T-helper 9 cell (primary cell): ENCODE measurements around the gene RBM44.
"Not testable (repeated sequence)": the region's sequence is repeated elsewhere in the genome, so short reads cannot be mapped to it uniquely, and the experiment has no call there.

Source experiments
- DNase-seq: peaks from one replicate; pipeline ENCODE4 v3.0.0-alpha.2; 2020

The RBM44 gene

DNA sequence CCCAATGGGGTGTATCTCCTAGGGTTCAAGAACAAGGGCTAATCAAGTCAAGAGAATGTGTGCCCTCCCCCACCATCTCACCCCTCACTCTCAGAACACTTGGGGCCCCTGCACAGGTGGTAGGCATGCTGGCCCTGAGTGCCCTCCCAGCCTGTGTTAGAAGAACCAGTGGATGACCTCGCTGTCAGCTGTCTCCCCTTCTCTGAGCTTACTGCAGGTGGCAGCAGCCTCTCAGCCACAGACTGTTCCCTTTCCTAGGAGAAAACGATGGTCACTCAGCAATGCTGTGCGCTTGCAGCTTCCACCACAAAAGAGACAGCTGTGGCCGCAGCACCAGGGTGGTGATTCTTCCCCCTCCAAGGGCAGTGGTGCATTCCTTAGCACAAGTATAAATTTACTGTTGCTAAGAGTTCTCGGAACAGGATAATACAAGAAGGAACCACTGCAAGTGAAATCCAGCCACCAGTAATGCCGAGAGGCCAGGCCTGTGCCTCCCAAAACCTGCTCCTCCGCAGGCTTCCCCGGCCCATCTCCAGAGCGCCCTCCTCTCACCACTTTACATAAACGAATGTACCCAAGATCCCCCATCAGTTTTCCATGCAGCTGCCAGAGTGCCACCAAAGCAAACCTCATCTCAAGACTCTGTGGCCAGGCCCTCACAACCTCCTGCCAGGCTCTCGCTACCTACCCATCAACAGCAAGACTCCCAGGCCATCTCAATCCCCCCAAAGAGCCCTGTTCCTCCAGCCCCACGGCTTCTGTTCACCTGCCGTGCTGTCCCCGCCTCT is 59.9 kb downstream of the RBM44 start:
- no peak for DNase-seq

DNA sequence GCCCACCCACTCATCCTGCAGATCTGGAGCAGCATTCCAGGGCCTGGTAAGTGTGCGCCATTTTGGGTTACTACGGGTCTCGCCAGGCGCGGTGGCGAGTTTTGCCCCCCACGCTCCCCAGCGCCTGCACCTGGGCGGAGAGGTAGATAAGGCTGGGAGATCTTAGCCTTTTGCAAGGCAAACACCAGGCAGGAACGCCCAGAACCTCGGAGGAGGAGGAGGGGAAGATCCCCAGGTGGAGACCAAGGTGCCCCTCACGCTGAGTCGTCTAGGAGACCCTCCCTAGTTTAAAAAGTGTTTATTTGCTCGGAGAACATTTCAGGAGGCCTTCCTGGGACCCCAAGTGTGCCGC is 60.5 kb downstream of the RBM44 start:
- no peak for DNase-seq

DNA sequence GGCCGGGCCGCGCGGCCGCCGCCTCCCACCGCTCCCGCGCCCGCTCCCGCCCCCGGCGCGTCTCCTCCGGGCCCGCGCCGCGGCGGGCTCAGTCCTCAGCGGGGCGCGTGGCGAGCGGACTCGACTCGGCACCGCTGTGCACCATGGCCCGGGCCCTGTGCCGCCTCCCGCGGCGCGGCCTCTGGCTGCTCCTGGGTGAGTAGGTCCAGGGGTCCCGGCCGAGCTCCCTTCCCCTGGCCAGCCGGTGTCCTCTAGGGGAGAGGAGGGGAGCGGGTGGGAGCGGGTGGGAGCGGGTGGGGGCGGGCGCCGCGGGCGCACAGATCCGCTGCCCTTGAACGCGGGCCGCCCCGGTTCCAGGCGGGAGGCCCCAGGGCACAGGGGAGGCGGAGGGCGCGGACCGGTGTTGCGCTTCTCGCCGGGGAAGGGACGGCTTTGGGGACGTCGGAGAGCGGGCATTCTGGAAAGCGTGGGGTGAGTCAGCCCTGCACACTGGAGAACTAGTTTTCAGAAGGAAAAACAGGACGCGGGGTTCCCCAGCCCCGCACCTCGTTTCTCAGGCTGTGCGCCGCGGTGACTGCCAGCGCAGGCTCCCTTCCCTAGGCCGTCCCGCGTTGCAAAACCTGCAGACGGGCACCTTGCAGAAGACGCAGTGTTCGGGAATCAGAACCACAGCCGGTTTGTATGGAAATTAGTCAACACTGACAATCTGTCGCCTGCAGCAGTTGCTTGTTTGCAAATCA is 61.1 kb downstream of the RBM44 start, which contains the start of gene RAMP1:
TSS of gene RAMP1 (plus strand) at position 91 of the 740 bp plus-strand sequence. CDS start at position 144, 53 bp downstream.
- no peak for DNase-seq

DNA sequence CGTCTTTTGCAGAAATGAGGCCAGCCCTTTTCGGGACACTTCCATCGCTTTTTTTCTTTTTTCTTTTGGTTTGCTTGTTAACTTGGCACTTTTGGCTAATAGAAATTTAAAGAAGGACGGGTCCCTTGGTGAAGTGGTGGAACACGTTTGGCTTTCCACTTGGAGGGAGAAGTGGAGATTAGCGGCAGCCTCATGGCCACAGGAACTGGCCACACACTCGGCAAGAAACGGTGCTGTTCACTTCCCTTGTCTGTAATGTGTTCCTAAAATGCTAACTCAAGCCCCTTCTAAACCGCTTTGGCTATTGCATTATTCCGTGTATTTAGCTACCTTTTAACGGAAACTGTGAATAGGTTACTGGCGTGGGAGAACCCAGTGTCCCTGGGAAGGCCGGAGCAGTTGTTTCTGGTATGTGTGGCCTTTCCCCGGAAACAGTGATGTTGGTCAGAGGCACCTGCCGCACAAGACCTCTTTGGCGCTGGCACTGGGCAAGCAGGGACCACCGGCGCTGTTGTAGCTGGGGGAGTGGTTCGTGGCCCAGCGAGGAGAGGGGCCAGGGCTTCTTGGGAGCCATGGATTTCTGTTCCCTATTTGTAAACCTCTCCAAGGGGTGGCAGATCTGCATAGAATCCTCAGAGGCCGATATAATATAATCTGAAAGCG is 61.8 kb downstream of the RBM44 start:
- DNase-seq: no peak

DNA sequence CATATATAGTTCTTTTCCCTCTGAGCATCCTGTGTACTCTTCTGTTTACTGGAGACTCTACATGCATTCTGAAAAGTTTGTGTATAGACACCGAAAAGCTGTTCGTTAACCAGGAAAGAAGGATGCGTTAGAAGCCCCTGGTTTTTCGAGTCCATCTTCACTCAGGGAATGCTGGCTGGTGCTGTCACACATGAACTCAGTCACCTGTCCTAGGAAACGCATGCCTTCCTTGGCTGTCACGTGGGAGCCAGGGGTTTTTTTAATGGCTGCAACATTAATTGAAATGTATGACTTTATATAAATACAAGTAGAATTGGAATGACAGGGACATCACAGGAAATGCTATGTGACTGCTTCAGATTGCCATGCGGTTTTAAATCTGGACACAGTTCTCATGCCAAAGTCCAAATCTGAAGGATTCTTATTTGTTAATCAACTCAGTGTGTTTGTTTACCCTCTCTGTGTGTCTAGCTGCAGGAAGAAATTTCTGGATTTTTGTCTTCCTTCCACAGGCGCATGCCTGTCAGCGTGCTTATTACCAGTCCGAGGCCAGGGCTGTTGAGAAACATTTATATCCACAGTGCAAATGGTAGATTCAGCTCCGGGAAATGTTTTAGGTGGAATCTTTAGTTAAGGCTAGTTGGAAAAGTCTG is 63.4 kb downstream of the RBM44 start:
- no peak for DNase-seq

DNA sequence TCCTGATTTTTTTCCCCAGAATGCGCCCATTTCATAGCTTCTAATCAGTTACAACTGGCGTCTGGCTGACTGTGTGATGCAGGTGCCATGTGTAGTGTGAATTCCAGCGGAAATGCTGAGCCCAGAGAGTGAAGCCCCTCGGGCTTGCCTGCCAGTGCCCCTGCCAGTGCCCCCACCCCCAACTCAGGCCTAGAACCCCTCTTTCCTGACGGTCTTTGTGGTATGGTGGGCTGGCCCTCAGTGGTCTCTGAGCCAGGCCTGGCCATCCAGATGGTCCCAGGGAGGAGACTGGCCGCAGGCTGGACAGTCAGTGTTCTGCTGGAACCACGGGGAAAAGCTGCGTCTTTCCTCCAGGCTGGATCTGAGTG is 63.9 kb downstream of the RBM44 start:
- DNase-seq: no peak

DNA sequence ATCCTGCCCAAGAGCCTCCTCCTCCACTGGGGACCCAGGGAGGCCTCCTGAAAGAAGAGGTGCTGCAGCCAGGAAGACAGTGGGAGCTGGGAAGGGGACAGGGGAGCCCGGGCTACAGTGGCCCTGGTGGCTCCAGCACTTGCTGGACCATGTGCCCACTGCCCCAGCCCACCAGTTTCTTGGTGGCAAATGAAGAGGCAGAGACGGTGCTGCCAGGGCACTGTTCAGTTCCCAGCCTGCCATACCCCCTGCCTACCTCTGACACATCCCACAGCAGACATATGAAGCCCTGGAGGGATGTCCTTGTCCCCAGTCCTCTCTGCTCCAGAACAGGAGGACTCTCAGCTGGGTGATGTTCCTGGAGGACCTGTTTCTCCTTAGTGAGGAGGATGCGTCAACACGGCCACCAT is 64.5 kb downstream of the RBM44 start:
- DNase-seq: no peak

DNA sequence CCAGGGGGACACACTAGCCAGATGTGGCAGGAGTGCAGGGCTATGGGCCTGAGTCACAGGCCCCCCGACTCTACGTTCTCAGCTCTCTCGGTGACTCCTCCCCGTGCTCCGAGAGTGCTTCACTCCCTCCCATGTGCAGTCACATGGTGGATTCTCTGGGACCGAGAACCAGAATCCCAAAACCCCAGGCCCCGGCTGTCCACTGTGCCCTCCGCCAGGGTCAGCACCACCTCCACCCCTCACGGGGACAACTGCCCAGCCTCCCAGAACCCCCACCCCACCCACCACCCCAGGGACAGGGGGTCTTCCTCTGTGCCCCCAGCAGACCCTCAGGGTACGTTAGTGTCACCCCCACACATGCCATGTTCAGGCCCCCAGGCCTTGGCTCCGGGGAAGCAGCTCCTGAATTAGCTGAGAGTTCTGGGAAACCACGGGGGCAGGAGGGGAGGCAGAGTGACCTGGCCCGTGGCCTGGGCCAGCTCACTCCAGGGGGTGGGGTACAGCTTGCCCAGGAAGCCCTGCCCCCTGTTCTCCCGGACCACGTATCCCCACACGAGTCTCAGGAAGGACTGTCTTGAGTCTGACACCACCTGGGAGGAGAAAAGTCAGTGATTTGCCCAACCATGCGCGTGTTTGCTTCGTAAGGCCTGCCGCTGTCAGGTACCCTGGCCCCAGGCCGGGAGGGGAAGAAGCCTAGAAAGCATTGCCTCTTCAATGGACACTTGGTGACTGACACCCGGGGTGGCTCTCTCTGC is 65.3 kb downstream of the RBM44 start:
- DNase-seq: no peak

DNA sequence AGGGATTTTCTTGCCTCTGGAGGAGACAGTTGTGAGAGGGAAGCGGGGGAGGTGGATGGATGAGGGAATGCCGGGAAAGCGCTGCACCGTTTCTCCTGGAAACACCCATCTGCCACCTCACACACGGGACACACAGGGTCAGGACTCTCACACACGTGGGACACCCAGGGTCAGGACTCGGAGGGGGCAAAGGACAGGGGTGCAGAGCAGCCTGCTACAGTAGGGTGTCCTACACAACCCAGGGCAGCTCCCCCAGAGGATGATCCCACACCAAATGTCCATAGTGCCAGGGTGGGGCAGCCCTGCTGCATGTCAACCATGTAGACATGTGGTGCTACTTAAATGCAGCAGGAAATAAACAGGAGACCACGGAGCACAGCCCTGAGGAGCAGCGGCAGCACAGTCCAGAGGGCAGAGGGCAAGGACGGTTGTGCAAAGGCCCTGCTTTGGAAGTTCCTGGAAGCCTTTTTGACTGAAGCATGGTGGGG is 65.9 kb downstream of the RBM44 start:
- DNase-seq: no peak

DNA sequence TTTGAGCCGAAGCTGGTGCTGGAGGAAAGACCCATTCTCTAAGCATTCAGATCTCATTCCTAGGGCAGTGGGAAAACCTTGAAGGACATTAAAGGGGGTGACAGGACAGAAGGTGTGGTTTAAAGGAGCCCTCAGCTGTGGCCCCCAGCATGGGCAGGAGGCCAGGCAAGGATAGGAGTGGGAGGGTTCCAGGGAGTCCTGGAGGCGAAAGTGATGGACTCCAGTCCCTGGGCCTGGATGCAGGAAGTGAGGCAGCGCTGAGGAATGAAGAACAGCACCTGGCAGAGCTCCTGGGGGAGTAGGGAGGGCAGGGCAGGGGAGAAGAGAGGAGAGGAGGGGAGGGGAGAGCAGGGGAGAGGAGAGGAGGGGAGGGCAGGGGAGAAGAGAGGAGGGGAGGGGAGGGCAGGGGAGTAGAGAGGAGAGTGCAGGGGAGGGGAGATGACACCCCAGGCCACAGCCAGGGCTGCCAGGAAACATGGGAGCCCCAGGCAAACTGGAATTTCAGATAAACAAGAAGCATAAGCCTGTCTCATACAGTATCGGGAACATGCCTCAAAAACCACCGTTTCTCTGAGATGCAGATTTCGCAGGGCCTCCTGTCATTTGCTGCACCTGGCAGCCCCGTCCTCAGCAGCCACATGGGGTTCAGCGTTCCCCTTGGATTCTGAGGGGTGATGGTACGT is 66.5 kb downstream of the RBM44 start:
- no peak for DNase-seq

DNA sequence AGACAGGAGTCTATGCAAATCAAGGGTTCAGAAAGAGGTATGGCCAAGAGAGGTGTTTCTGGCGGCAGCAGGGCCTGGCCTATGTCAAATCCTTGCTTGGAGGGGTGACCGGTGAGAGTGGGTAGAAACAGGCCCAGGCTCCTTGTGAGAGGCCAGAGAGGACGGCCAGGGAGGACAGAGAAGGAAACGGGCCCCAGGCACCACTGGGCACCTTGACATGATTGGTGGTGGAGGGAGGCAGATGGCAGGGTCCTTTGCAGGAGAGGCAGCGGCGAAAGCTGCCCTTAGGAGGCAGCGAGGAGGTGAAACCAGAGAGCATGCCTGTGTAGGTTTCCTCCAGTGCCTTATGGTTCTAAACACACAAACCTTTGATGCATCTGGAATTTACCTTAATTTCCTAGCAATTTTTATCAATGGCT is 67.1 kb downstream of the RBM44 start:
- DNase-seq: no peak

DNA sequence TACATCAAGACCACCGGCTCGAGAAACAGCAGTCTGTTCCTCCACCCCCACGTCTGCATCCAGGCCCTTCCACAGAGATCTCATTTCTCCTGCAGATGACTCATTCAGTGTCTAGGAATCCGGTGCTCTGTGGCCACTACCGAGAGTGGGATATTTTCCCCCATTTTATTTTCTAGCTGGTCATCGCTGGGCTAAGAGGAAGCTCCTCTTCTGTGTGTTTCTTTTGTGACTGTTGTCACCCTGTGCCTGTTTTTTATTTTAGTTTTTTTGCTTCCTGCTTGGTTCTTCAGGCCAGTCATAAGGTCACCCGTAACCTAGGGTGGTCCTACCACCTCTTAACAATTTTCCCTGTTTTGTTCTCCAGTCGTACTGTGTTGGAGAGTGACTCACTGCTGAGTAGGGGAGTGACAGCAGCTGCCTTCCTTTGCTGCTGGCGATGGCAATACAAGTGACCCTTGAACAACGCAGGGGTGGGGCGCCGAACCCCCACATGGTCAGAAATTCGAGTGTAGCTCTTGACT is 67.6 kb downstream of the RBM44 start:
- no peak for DNase-seq

DNA sequence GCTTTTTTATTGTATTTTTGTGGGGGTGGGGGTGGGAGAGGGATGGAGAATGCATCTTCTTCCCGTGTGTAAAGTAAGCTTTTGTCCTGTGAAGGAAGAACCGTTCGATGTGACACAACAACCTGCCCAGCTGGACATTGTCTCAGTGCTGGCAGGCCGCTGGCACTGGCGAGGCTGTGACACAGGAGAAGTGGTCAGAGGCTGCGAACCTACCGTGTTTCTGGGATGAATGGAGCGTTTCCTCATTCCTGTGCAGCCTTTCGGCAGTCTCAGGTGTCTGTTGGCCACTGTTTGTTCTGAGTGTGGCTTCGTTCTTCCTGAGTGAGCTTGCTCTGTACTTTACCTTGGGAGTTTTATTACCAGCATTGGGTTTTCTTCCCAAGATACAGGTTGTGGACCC is 68.9 kb downstream of the RBM44 start:
- no peak for DNase-seq

DNA sequence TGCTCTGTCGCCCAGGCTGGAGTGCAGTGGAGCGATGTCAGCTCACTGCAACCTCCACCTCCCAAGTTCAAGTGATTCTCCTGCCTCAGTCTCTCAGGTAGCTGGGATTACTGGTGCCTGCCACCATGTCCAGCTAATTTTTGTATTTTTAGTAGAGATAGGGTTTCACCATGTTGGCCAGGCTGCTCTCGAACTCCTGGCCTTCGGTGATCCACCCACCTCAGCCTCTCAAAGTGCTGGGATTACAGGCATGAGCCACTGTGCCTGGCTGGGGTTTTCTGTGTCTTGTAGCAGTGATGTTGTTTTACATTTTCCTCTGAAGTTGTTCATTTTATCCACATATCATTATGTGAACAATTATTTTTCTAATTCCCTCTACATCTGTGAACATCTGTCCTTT is 69.5 kb downstream of the RBM44 start:
- not testable (repeated sequence) for DNase-seq

DNA sequence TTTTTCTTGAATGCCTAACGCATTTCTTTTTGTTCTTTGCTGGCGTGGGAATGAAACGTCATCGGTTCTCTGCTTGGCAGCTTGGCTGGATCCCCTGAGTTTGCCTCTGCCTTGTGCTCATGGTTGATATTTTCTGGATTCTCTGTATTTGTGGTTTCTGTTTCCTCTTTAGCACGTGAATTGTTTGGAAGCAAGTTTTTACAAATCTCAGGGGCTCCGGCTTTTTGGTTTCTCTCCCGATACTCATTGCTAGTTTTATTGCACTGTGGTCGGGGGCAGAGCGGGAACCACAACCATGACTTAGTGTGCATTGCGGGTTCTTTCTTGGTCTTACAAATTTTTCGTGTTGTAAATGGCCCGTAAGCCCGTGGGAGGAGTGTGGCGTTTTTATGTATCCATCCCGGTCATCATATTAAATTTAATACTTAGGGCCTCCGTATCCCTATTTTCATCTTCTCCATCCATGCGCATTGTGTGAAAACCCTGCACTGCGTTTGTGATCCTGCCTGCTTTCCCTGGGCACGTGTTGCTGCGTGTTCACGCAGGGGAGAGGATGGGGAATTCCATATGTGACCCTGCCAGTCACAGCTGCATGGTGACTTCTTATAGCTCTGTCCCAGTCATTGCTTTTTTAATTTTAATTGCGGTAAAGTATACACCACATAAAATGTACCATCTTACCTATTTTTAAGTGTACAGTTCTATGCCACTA is 70.2 kb downstream of the RBM44 start:
- no peak for DNase-seq

DNA sequence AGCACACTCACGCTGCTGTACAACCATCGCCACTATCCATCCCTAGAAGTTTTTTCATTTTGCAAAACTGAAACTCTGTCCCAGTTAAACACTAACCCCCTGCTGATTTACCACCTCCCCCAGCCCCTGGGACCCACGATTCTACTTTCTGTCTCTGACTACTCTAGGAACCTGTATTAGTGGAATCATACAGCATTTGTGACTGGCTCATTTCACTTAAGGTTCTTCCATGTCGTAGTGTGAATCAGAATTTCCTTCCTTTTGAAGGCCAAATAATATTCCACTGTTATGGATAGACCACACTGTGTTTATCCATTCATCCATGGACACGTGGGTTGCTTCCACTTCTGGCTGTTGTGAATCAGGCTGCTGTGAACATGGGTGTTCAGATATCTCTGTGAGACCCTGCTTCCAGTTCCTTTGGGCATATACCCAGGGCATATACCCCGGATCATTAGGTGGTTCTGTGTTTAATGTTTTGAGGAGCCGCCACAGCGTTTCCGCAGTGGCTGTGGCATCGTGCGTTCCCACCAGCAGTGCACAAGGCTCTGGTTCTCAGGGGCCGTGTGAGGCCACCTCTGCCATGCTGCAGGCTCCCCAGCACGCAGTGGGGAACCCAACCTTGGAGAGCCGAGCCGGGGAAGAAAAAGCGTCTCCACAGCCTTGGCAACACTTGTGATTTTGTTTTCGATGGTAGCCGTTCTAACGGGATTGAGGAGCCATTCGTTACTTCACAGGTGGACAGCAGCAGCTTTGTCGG is 70.9 kb downstream of the RBM44 start:
- DNase-seq: no peak

DNA sequence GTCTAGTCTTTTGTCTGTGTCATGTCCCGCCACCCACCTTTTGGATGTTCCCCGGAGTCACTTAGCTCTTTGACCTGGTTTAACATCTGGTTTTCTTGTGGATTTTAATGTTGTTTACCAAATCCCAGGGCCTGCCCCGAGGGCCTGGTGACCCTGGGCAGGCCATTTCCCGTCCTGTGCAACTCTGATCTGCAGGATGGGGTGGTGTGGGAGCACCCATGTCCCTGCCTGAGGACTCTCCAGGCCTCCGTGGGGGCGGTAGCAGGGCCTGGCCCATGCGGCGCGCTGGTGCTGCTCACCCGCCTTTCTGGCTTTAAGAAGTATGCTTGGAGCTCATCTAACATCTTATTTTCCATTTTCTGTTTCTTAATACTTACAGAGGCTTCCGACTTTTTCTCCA is 71.5 kb downstream of the RBM44 start:
- DNase-seq: no peak

DNA sequence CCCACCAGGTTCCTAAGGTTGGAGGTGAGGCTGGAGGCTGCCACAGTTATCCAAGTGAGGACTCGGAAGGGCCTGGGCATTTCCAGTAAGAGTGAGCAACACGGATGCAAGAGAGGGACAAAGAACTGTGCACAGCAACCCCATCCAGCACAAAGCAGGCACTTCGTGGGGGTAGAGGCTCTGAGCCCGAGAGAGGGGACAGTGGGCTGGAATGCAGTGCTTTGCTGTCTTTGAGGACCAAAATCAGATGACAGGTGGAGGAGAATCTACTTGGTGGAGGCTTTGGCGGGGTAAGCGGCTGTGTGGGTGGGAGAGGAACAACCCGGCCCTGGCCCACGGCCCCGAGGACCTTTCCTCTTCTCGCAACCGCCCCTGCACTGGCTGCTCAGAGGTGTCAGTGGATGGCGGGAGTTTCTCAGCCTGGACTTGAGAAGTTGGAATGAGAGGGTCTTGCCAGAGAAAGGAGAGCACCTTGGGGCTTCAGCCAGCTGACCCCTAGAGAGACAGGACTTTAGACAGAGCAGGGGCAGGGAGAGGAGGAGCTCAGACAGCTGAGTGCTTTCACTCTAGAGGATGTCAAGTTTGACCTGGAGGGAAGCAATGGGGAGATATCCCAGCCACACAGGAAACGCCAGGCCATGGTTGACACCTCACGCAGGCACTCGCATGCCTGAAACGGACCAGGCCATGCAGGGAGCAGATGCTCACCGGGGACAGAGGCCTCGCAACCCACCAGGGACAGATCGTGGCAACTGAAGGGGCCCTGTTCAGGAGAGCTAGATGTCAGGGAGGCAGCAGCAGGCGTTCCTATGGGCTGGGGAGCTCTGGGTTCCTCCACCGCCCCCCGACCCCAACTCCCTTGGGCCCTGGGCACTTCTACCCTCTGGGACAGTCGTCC is 72.4 kb downstream of the RBM44 start:
- no peak for DNase-seq
